H9 (cell line): Measurements from ENCODE around the gene AK5. TPM values are rescaled to one million over a fixed set of nuclear protein-coding genes. Genes with fewer than 3 reads are reported as not detected.

ENCODE experiments used
- DNase-seq: peaks from one replicate; pipeline ENCODE4 v3.0.0-alpha.2; 2017
- H2AFZ ChIP-seq: one replicate; pipeline ENCODE4 v1.6.1; 2013; ENCODE audit warnings: mild to moderate bottlenecking, low read length, control low read depth, moderate library complexity
- H2AK5ac ChIP-seq: 2 replicates; pipeline ENCODE4 v1.6.1; 2013; ENCODE audit warnings: low read length, control low read depth, mixed read lengths; ENCODE audit not compliant: insufficient read length
- H2BK120ac ChIP-seq: one replicate; pipeline ENCODE4 v1.6.1; 2013; ENCODE audit warnings: low read depth, mild to moderate bottlenecking, low read length, control low read depth, inconsistent platforms; ENCODE audit not compliant: poor library complexity, severe bottlenecking
- H2BK12ac ChIP-seq: 2 replicates; pipeline ENCODE4 v1.6.1; 2013; ENCODE audit warnings: low read length, control low read depth, mixed read lengths, low read depth; ENCODE audit not compliant: insufficient read length
- H2BK15ac ChIP-seq: 2 replicates; pipeline ENCODE4 v1.6.1; 2013; ENCODE audit warnings: low read depth, low read length, control low read depth
- H2BK20ac ChIP-seq: one replicate; pipeline ENCODE4 v1.6.1; 2013; ENCODE audit warnings: low read depth, mild to moderate bottlenecking, low read length, control low read depth, inconsistent platforms; ENCODE audit not compliant: poor library complexity, severe bottlenecking
- H2BK5ac ChIP-seq: 2 replicates; pipeline ENCODE4 v1.6.1; 2013; ENCODE audit warnings: low read length, control low read depth, mixed read lengths; ENCODE audit not compliant: insufficient read length
- H3K14ac ChIP-seq: 2 replicates; pipeline ENCODE4 v1.6.1; 2013; ENCODE audit warnings: low read length, control low read depth; ENCODE audit not compliant: insufficient read depth
- H3K18ac ChIP-seq: 2 replicates; pipeline ENCODE4 v1.6.1; 2013; ENCODE audit warnings: low read depth, mild to moderate bottlenecking, mixed read lengths, low read length, control low read depth; ENCODE audit not compliant: insufficient read length
- H3K23ac ChIP-seq: 2 replicates; pipeline ENCODE4 v1.6.1; 2013; ENCODE audit warnings: low read length, control low read depth, mixed read lengths, low read depth; ENCODE audit not compliant: insufficient read length
- H3K23me2 ChIP-seq: 2 replicates; pipeline ENCODE4 v1.6.1; 2013; ENCODE audit warnings: low read depth, mild to moderate bottlenecking, mixed read lengths, low read length, control low read depth; ENCODE audit not compliant: insufficient read length, poor library complexity, severe bottlenecking
- H3K27ac ChIP-seq: 2 replicates; pipeline ENCODE4 v1.5.1; 2013; ENCODE audit warnings: low read length, control low read depth, mixed read lengths, low read depth; ENCODE audit not compliant: insufficient read length
- H3K27me3 ChIP-seq: 2 replicates; pipeline ENCODE4 v1.6.1; 2013; ENCODE audit warnings: low read length, control low read depth, inconsistent platforms; ENCODE audit not compliant: insufficient read depth
- H3K4ac ChIP-seq: 2 replicates; pipeline ENCODE4 v1.6.1; 2013; ENCODE audit warnings: low read depth, mild to moderate bottlenecking, control low read depth, inconsistent platforms, low read length, moderate library complexity
- H3K4me1 ChIP-seq: 2 replicates; pipeline ENCODE4 v1.6.1; 2013; ENCODE audit warnings: low read length, control low read depth, inconsistent platforms; ENCODE audit not compliant: insufficient read depth
- H3K4me2 ChIP-seq: 2 replicates; pipeline ENCODE4 v1.6.1; 2013; ENCODE audit warnings: low read length, control low read depth, mixed read lengths; ENCODE audit not compliant: insufficient read length, insufficient read depth
- H3K56ac ChIP-seq: 2 replicates; pipeline ENCODE4 v1.6.1; 2013; ENCODE audit warnings: low read depth, mild to moderate bottlenecking, mixed read lengths, low read length, control low read depth; ENCODE audit not compliant: insufficient read length
- H3K79me1 ChIP-seq: 2 replicates; pipeline ENCODE4 v1.6.1; 2013; ENCODE audit warnings: low read depth, mild to moderate bottlenecking, moderate library complexity, low read length, control low read depth, inconsistent platforms; ENCODE audit not compliant: insufficient read depth, poor library complexity, severe bottlenecking
- H3K79me2 ChIP-seq: 2 replicates; pipeline ENCODE4 v1.6.1; 2013; ENCODE audit warnings: low read length, control low read depth, inconsistent platforms; ENCODE audit not compliant: insufficient read depth
- H3K9ac ChIP-seq: 2 replicates; pipeline ENCODE4 v1.6.1; 2013; ENCODE audit warnings: low read length, control low read depth, mixed read lengths; ENCODE audit not compliant: insufficient read length; ENCODE audit errors: extremely low read depth
- H3K9me3 ChIP-seq: one replicate; pipeline ENCODE4 v1.6.1; 2013; ENCODE audit warnings: low read depth, low read length, inconsistent platforms; ENCODE audit not compliant: control insufficient read depth
- H3T11ph ChIP-seq: one replicate; pipeline ENCODE4 v1.6.1; 2013; ENCODE audit warnings: mild to moderate bottlenecking, low read length, control low read depth, inconsistent platforms
- H4K20me1 ChIP-seq: one replicate; pipeline ENCODE4 v1.6.1; 2013; ENCODE audit not compliant: control insufficient read depth, insufficient read length, insufficient read depth
- H4K5ac ChIP-seq: 2 replicates; pipeline ENCODE4 v1.6.1; 2013; ENCODE audit warnings: low read depth, mild to moderate bottlenecking, mixed read lengths, low read length, control low read depth; ENCODE audit not compliant: insufficient read length
- H4K8ac ChIP-seq: replicated peaks from 2 replicates; pipeline ENCODE4 v1.6.1; 2013; ENCODE audit warnings: low read length, control low read depth, mixed read lengths, low read depth; ENCODE audit not compliant: insufficient read length
- H4K91ac ChIP-seq: 2 replicates; pipeline ENCODE4 v1.6.1; 2013; ENCODE audit warnings: low read depth, mild to moderate bottlenecking, moderate library complexity, mixed read lengths, low read length, control low read depth; ENCODE audit not compliant: insufficient read length
- H3K27ac Mint-ChIP-seq, 3 experiments: 2 replicates in 2 of 3; 3 replicates in 1 of 3; pipeline ENCODE4 v1.8.0; 2020 to 2021; ENCODE audit warnings: mixed read lengths in 3 of 3, mild to moderate bottlenecking in 1 of 3, moderate library complexity in 1 of 3
- H3K27me3 Mint-ChIP-seq: 2 replicates; pipeline ENCODE4 v1.8.0; 2021; ENCODE audit warnings: low read depth, mild to moderate bottlenecking, moderate library complexity, mixed read lengths
- H3K36me3 Mint-ChIP-seq, 3 experiments: 2 replicates in 2 of 3; 3 replicates in 1 of 3; pipeline ENCODE4 v1.8.0; 2020 to 2021; ENCODE audit warnings: low read depth in 3 of 3, mixed read lengths in 3 of 3; ENCODE audit not compliant: insufficient read depth in 1 of 3
- H3K4me1 Mint-ChIP-seq, 2 experiments: 2 replicates each; pipeline ENCODE4 v1.8.0; 2020; ENCODE audit warnings: mixed read lengths in 2 of 2
- H3K4me3 Mint-ChIP-seq, 2 experiments: 2 replicates in 1 of 2; 3 replicates in 1 of 2; pipeline ENCODE4 v1.8.0; 2020 to 2021; ENCODE audit warnings: mild to moderate bottlenecking in 2 of 2, mixed read lengths in 2 of 2, moderate library complexity in 1 of 2
- H3K9me3 Mint-ChIP-seq, 2 experiments: 2 replicates in 1 of 2; 3 replicates in 1 of 2; pipeline ENCODE4 v1.8.0; 2020; ENCODE audit warnings: mild to moderate bottlenecking in 2 of 2, mixed read lengths in 2 of 2, moderate library complexity in 1 of 2
- CTCF ChIP-seq: fragments of 200-600 bp; sonication (generic); conservative IDR thresholded peaks from 3 replicates; pipeline ENCODE4 v1.8.0; 2021; ENCODE audit warnings: antibody characterized with exemption, mild to moderate bottlenecking
- WGBS: extraction: QIAGEN DNeasy Blood & Tissue Kit; methylation state at CpG from one replicate; pipeline ENCODE4 v1.1.7; 2013; ENCODE audit warnings: missing lambda C conversion rate, low lambda C conversion rate, mixed read lengths; ENCODE audit not compliant: insufficient read length; ENCODE audit errors: extremely low coverage; 5-methylcytosine and 5-hydroxymethylcytosine counted together
- total RNA-seq: library from RNA; stranded (reverse); gene quantifications from 2 replicates; pipeline ENCODE4 v1.2.1, GENCODE V29; 2021

Gene AK5
- total RNA-seq, 1 experiment from 2014 or later: 2.5 TPM

GRCh38 chr1:77401384-77401783 is 119.6 kb downstream of the AK5 start:
- Mint-ChIP-seq H3K27me3 (no peaks in the 10 kb centered on the region), H3K4me1 (peaks cover 5 to 18% of the 10 kb centered on the region in 2 experiments), H3K9me3 (peaks cover 0 to 2% of the 10 kb centered on the region in 2 experiments; a peak in 1 of 5 replicates), H3K27ac (no peak overlapping the region), H3K4me3 (no peak overlapping the region), H3K36me3 (no peaks in the 10 kb centered on the region)
- H3K79me2 ChIP-seq: no peaks in the 10 kb centered on the region
- no peak overlapping the region for H3K18ac ChIP-seq
- H3K56ac ChIP-seq: no peak overlapping the region
- no peaks in the 10 kb centered on the region for H3K27me3 ChIP-seq
- no peak overlapping the region for H4K5ac ChIP-seq
- no peak overlapping the region for H2BK5ac ChIP-seq
- H3T11ph ChIP-seq: no peak overlapping the region
- no peak overlapping the region for H4K8ac ChIP-seq
- no peak overlapping the region for H2BK120ac ChIP-seq
- H2AFZ ChIP-seq: no peak overlapping the region
- H2BK15ac ChIP-seq: no peak overlapping the region
- H3K23ac ChIP-seq: no peak overlapping the region
- H3K4me1 ChIP-seq: no peaks in the 10 kb centered on the region; the same call in 1 of the 2 replicates
- H3K9ac ChIP-seq: no peak overlapping the region
- no peak for TF ChIP-seq CTCF
- WGBS: no CpG with 5 or more reads among the region's 2 CpGs
- H2AK5ac ChIP-seq: no peak overlapping the region
- no peak overlapping the region for H3K27ac ChIP-seq
- no peak overlapping the region for H2BK12ac ChIP-seq
- H2BK20ac ChIP-seq: no peak overlapping the region
- no peak overlapping the region for H3K14ac ChIP-seq
- no peaks in the 10 kb centered on the region for H3K79me1 ChIP-seq
- H3K23me2 ChIP-seq: no peaks in the 10 kb centered on the region
- no peak overlapping the region for H3K4ac ChIP-seq
- no peak overlapping the region for H4K91ac ChIP-seq
- no peak overlapping the region for H3K4me2 ChIP-seq
- DNase-seq: no peak
- H3K9me3 ChIP-seq: no peaks in the 10 kb centered on the region
- H4K20me1 ChIP-seq: no peaks in the 10 kb centered on the region
